Right cardiac atrium (tissue), 5 donors: ENCODE measurements around the gene STARD7. TPM values are rescaled to one million over a fixed set of nuclear protein-coding genes. Genes with fewer than 3 reads are reported as not detected.

Experiments used
- ATAC-seq, 2 donors: fragments of 200-7000 bp; cut with Tn5 transposase; one replicate each; pipeline versions ENCODE4 v1.8.0 to v1.9.1; 2020; ENCODE audit warnings: moderate library complexity in 2 of 2, mild to moderate bottlenecking in 1 of 2
- DNase-seq, 3 donors: peaks; one replicate each; pipeline ENCODE4 v3.0.0-alpha.2; 2020
- H3K27ac ChIP-seq: one replicate; pipeline ENCODE4 v1.5.1; 2013; ENCODE audit warnings: mild to moderate bottlenecking, low read length, control low read depth, moderate library complexity
- H3K27me3 ChIP-seq: one replicate; pipeline ENCODE4 v1.6.1; 2013; ENCODE audit not compliant: control insufficient read depth, insufficient read depth
- H3K4me1 ChIP-seq: one replicate; pipeline ENCODE4 v1.6.1; 2013; ENCODE audit warnings: low read length; ENCODE audit not compliant: control insufficient read depth, insufficient read depth
- H3K4me3 ChIP-seq: one replicate; pipeline ENCODE4 v1.5.1; 2013; ENCODE audit warnings: low read length, control low read depth
- H3K9me3 ChIP-seq: one replicate; pipeline ENCODE4 v1.6.1; 2013; ENCODE audit warnings: low read length; ENCODE audit not compliant: control insufficient read depth
- WGBS: extraction: QIAGEN DNeasy Blood & Tissue Kit; methylation state at CpG from one replicate; pipeline ENCODE4 v1.1.7; 2013; 5-methylcytosine and 5-hydroxymethylcytosine counted together
- intact Hi-C, 4 donors: fragments of 100-400 bp; cut with DNase I; formaldehyde crosslinking; loops; one replicate each; pipeline versions ENCODE4 v1.11.0 to v1.14.0; 2022 to 2023
- polyA plus RNA-seq: library from polyadenylated mRNA; stranded (reverse); fragments of 200-250 nt; gene quantifications from one replicate; pipeline ENCODE4 v1.2.3, GENCODE V29; 2013
- total RNA-seq, 4 donors: library from RNA; stranded (reverse); fragmentation: NEBNext Ultra II Directional; extraction: Animal tissue kit (Norgen Biotek cat#: 25700); gene quantifications; one replicate each; pipeline ENCODE4 v1.2.1, GENCODE V29; 2021
- donor health status: healthy with polysubstance abuse.
- donor health status: DM: no; HTN: yes; CAD: no.
- donor health status: DM: no; HTN: no; CAD: no.
- donor health status: DM: no; HTN: yes; CAD: no; lungs with severe emphysema.
- donor health status: DM: yes; HTN: yes; CAD: no.

STARD7 gene
- total and polyA plus RNA-seq, 5 donors, result 61.9 to 184 (median 153) TPM

DNA sequence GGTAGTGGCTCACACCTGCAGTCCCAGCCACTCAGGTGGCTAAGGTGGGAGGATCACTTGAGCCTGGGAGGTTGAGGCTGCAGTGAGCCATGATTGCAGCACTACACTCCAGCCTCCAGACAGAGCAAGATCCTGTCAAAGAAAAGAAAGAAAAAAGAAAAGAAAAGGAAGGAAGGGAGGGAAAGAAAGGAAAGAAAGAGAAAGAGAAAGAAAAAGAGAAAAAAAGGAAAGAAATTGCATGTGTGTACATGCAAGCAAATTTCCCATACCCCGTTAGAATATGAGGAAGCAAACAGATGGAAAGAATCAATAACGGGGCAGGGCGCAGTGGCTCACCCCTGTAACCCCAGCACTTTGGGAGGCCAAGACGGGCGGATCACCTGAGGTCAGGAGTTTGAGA is 39.3 kb upstream of the STARD7 start:
- no peaks in the 10 kb centered on the region for H3K9me3 ChIP-seq
- intact Hi-C loops, result no loop called here
- no peak overlapping the region for H3K27ac ChIP-seq
- no peak for DNase-seq
- peaks cover 5% of the 10 kb centered on the region for H3K4me1 ChIP-seq
- 89% methylated on average over 5 of the region's 5 CpGs for WGBS
- no peak for ATAC-seq
- no peak overlapping the region for H3K4me3 ChIP-seq
- no peaks in the 10 kb centered on the region for H3K27me3 ChIP-seq

DNA sequence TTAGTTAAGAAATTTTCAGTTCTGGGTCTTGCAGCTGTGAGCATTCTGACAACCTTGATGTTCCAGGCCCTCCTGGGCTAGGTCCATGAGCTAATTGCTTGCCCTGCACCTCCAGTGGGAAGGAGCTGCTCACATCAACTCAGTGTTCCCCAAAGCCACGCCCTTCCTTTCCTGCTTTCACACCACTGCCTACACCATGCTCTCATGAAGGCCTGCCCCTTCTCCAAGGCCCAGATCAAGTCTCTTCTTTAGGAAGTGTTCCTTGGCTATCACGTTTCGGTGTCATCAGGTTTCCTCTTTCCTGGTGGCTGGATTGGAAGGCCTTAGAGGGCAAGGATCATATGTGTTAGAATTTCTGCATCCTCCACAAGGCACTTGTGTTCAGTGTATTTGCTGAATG is 38.4 kb upstream of the STARD7 start:
- Histone ChIP-seq H3K4me3 (no peak overlapping the region), H3K27me3 (no peaks in the 10 kb centered on the region), H3K27ac (no peak overlapping the region), H3K9me3 (no peaks in the 10 kb centered on the region), H3K4me1 (peaks cover 8% of the 10 kb centered on the region)
- DNase-seq (no peak), ATAC-seq (peak in 1 of 2 donors; percentile 45)
- intact Hi-C loops, result no loop called here
- WGBS, result 74% methylated on average over 3 of the region's 3 CpGs

DNA sequence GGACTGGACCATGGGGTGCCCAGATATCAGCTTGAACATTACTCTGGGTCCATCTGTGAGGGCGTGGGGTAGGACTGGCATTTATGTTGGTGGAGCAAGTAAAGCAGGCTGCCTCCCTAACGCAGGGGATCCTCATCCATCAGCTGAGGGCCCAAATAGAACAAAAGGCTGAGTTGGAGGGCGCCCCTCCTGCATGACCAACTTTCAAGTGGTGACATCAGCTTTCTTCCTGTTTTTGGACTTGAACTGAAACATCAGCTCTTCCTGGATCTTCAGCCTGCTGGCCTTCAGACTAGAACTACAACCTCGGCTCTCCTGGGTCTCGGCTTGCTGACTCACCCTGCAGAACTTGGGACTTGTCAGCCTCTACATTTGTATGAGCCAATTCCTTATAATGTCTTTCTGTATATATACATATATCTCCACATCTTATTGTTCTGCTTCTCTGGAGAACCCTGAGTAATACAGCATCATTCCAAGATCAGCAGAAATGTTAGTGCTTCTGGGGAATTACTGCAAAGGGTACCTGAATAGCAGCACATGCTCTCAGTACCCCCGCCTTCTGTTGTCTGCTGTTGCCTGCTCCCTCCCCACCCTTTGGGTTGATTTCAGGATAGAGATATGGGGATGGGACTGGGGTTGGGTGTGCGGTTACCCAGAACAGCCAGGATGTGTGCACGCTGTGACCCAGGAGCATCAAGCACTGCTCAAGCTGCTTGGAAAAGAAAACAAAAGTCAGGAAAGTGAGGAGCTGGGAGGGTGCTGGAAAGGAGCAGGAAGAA is 37.2 kb upstream of the STARD7 start:
- no peaks in the 10 kb centered on the region for H3K9me3 ChIP-seq
- H3K27me3 ChIP-seq, result no peaks in the 10 kb centered on the region
- no peak overlapping the region for H3K4me3 ChIP-seq
- peaks cover 9% of the 10 kb centered on the region for H3K4me1 ChIP-seq
- intact Hi-C loops, result no loop called here
- H3K27ac ChIP-seq, result no peak overlapping the region
- ATAC-seq, result peak in 1 of 2 donors; percentile 43
- DNase-seq, result no peak
- WGBS, result 77% methylated on average over 8 of the region's 8 CpGs

DNA sequence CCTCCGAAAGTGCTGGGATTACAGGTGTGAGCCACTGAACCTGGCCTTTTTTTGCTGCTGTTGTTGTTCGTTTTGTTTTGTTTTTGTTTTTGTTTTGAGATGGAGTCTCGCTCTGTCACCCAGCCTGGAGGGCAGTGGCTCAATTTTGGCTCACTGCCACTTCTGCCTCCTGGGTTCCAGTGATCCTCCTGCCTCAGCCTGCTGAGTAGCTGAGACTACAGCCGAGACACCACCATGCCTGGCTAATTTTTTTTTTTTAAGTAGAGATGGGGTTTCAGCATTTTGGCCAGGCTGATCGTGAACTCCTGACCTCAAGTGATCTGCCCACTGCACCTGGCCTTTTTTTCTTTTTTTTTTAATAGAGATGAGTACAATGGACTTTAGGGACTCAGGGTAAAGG is 35.2 kb upstream of the STARD7 start:
- H3K27ac ChIP-seq, result no peak overlapping the region
- intact Hi-C loops, result no loop called here

DNA sequence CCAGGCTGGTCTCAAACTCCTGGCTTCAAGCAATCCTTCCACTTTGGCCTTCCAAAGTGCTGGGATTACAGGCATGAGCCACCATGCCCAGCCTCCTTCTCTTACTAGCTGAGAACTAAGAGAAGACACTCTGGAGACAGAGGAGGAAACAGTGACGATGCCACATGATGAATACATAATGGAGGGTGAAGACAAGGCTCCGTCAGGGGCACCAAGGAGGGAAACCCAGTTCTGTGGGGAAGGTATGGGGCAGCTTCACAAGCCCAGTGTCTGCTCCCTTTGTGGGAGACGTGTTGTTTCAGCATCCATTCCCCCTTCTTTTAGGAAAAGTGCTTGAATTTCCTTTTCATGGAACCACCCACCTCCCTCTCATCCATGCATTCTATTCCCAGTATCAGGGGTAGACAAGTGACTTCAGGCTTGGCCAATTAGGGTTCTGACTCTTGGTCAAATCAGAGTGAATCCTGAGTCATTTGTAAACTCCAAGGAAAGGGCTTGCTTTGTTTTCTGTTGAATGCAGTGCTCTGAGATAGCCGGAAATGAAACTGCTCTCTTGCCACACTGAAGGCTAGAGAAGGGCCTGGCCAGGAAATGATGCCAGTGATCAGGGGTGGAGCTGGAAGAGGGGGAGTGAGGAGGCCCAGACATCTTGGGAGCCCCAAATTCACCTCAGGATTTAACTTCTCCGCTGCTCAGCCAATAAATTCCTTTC is 33.4 kb upstream of the STARD7 start:
- no peaks in the 10 kb centered on the region for H3K27me3 ChIP-seq
- WGBS, result 61% methylated on average over 5 of the region's 5 CpGs
- peak overlapping the region; percentile 16 for H3K27ac ChIP-seq
- H3K4me1 ChIP-seq, result peaks cover 13% of the 10 kb centered on the region
- H3K9me3 ChIP-seq, result no peaks in the 10 kb centered on the region
- ATAC-seq (peak; percentile 65 to 79), DNase-seq (peak in 2 of 3 donors; percentile 50 to 59)
- intact Hi-C loops, result no loop called here
- H3K4me3 ChIP-seq, result no peak overlapping the region

More for the DNA sequence above, 35.2 kb upstream of the STARD7 start:
- Histone ChIP-seq H3K4me3 (no peak overlapping the region), H3K27me3 (no peaks in the 10 kb centered on the region), H3K4me1 (peaks cover 13% of the 10 kb centered on the region), H3K9me3 (no peaks in the 10 kb centered on the region)
- DNase-seq, result no peak
- WGBS, result 91% methylated on average over 5 of the region's 5 CpGs
- no peak for ATAC-seq

DNA sequence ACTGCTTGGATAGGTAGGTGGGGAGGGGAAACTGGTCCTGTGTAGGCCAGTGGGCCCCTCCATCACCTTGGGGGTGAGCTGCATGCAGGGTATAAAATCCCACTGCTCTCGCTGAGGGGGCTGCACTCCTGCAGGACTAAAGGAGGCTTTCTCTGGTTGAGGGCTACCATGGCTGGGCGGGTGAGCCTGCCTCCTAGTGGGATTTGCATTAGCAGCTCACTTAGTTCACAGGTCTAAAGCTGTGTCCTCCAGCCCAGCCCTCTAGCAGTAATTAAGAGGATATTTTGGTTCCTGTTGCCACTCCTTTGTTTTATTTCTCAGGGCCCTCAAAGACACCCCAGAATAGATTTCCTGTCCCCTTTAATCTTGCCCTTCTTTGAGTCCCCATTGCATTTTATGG is 32.6 kb upstream of the STARD7 start:
- ATAC-seq (no peak), DNase-seq (no peak)
- Histone ChIP-seq H3K4me1 (peaks cover 13% of the 10 kb centered on the region), H3K27me3 (no peaks in the 10 kb centered on the region), H3K27ac (no peak overlapping the region), H3K4me3 (no peak overlapping the region), H3K9me3 (no peaks in the 10 kb centered on the region)
- 89% methylated on average over 2 of the region's 2 CpGs for WGBS
- intact Hi-C loops, result no loop called here

DNA sequence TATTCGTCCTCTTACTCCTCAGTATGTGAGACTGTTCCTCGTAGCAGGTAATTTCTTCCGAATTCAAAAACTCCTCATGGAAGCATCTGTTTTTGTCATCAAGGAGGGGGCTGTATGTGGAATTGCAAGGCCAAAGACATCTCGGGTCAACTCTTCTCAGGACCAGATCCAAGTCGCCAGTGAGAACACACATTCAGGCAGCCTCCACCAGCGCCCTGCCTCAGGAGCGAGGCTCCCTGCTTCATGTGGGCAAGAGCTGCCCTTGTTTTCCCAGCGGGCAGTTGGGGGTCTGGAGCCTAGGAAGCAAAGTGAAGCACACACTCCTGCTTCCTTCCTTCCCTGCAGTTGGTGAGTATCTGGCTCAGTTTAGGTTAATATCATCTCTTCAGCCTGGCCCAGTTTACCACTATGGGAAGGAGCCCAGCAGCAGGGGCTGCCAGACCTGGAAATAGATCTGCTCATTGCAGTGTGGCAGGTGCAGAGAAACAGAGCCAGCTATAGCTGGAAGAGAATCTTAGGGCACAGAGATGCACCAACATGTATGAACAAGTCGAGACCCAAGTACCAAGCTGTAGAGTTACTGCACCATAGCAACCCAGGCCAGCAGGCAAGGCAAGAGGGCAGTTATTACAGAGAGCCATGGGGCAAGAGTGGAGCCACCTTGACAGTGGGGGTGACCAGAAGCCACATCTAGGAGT is 31.9 kb upstream of the STARD7 start:
- WGBS, result 84% methylated on average over 9 of the region's 9 CpGs
- Histone ChIP-seq H3K27me3 (no peaks in the 10 kb centered on the region), H3K9me3 (no peaks in the 10 kb centered on the region), H3K4me1 (peaks cover 12% of the 10 kb centered on the region), H3K27ac (peak overlapping the region; percentile 10), H3K4me3 (no peak overlapping the region)
- ATAC-seq, result no peak
- no peak for DNase-seq
- intact Hi-C loops, result no loop called here

DNA sequence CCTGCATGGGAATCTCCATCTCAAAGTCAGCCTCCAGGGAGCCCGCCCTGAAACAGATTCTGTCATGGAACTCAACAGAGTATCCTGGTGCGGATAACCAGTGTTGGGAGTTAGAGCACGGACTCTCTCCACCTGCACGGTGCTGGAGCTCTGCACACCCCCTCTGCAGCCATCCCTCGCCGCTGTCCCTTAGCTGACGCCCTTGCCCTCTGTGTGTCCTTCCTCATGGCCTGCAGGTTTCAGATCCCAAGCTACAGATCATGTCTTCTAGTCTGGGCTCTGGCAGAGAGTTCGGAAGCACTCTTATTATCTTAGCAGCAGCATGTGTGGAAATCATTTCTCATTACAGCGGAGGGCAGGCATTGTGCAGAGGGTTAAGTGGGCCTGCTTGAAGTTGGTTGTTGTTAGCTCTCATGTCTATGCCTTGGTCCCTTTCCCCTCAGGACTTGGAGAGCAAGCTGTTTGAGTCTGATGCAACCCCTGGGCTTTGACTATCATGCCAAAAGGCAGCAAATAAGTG is 31.2 kb upstream of the STARD7 start:
- no peaks in the 10 kb centered on the region for H3K9me3 ChIP-seq
- no peak overlapping the region for H3K27ac ChIP-seq
- intact Hi-C loops, result no loop called here
- DNase-seq (no peak), ATAC-seq (peak in 1 of 2 donors; percentile 20)
- H3K4me1 ChIP-seq, result peaks cover 12% of the 10 kb centered on the region
- H3K4me3 ChIP-seq, result no peak overlapping the region
- no peaks in the 10 kb centered on the region for H3K27me3 ChIP-seq
- 67% methylated on average over 9 of the region's 9 CpGs for WGBS

DNA sequence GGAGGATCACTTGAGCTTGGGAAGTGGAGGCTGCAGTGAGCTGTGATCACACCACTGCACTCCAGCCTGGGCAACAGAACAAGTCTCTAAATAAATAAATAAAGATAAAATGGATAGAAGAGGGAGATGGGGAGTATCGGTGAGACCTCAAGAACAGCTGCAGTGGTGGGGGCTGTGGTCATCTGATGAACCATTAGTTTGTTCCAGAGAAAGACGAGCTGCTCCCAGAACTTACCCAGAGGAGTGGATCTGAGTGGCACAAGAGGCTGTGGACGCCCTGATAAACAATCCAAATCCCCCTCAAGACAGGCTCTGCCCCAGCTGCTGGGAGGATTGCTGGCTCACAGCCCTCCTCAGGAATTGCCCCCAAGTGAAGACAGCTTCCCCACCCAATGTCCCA is 30.5 kb upstream of the STARD7 start:
- H3K4me1 ChIP-seq, result peaks cover 12% of the 10 kb centered on the region
- DNase-seq, result no peak
- no peak overlapping the region for H3K27ac ChIP-seq
- no peak overlapping the region for H3K4me3 ChIP-seq
- intact Hi-C loops, result no loop called here
- H3K27me3 ChIP-seq, result no peaks in the 10 kb centered on the region
- no peak for ATAC-seq
- 80% methylated on average over 3 of the region's 3 CpGs for WGBS
- H3K9me3 ChIP-seq, result no peaks in the 10 kb centered on the region

DNA sequence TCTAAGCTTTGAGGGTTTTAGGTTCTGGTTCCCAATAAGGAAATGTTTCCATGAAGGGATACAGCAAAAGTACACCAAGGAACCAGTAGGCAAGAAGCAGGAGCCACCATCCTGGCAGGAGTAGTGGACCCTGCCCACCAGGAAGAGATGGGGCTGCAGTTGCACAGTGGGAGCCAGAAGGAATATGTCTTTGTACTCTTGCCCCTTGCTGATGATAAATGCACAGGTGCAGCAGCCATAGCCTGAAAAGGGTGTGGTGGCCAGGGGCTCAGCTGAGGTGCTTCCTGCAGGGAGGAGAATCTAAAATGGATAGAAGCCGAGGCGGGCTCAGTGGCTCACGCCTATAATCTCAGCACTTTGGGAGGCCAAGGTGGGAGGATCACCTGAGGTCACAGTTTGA is 29.6 kb upstream of the STARD7 start:
- intact Hi-C loops, result no loop called here
- 95% methylated on average over 3 of the region's 3 CpGs for WGBS
- H3K4me3 ChIP-seq, result no peak overlapping the region
- DNase-seq (no peak), ATAC-seq (no peak)
- H3K4me1 ChIP-seq, result peaks cover 12% of the 10 kb centered on the region
- no peaks in the 10 kb centered on the region for H3K9me3 ChIP-seq
- no peaks in the 10 kb centered on the region for H3K27me3 ChIP-seq
- no peak overlapping the region for H3K27ac ChIP-seq

DNA sequence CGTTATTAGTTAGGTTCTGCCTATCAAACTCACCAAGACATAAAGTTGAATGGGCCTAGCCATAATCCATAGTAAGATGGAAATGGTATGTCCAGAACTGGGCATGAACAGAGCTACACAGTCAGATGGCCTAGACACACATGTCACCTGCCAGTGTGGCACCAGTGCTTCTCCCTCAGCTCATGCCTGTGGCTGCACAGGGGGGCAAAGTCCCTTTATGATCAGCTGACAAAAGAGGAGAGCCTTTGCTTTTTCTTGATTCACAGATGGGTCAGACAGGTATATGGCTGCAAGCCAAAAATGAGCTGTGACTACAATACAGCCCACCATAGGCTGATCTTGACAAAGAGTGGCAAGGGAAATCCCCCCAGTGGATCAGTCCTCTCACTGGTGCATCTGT is 28.3 kb upstream of the STARD7 start:
- intact Hi-C loops, result no loop called here

More for the DNA sequence above, 28.3 kb upstream of the STARD7 start:
- Histone ChIP-seq H3K27ac (no peak overlapping the region), H3K4me3 (no peak overlapping the region), H3K9me3 (no peaks in the 10 kb centered on the region), H3K4me1 (peaks cover 7% of the 10 kb centered on the region), H3K27me3 (no peaks in the 10 kb centered on the region)
- no peak for ATAC-seq
- DNase-seq, result no peak
- WGBS, result 93% methylated on average over 1 of the region's 1 CpG
